Activated T-cell treated with anti-CD3 and anti-CD28 coated beads, Interleukin-2, amount 50 U/mL, for 48 hours (primary cell): ENCODE data around the gene TNNT3.
"Not testable (repeated sequence)": the region's sequence is repeated elsewhere in the genome, so short reads cannot be mapped to it uniquely, and the experiment has no call there.

Experiments used
- DNase-seq, 2 experiments: peaks; one replicate each; pipeline ENCODE4 v3.0.0-alpha.2; 2020

TNNT3 gene

DNA sequence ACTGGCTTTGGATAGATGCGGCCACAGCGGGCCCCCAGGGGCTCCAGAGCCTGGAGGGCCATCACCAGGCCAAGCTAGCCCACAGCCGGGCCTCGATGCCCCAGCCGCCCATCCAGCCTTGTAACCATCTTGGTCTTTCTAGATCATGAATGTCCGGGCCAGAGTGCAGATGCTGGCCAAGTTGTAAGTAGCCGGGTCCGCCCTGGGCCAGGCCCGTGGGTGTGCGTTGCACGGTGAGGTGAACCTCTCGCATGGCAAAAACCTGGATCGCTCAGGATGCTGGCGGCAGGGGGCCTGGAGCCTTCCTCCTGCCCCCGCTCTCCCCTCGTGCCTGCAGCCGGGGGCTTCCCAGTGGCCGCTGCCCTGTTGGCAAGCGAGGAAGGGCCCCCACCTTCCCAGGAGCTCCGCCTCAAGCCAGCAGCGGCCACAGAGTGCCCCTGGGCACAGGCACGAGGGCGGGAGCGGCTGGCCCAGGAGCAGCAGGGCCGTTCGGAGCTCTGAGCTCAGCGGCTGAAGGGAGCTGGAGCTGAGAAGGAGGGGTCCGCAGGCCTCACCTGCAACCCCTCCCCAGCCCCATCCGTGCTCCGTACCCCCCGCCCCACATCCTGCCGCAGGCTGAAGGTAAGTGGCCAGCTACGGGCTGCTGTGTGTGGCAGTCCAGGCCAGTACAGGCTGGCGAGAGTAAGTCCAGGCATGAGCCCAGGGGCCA, 16.7 kb downstream of the TNNT3 start:
- no peak for DNase-seq

- DNase-seq = no peak
Observed at GRCh38 chr11:1936781-1937615, 17.5 kb downstream of the TNNT3 start.

DNA sequence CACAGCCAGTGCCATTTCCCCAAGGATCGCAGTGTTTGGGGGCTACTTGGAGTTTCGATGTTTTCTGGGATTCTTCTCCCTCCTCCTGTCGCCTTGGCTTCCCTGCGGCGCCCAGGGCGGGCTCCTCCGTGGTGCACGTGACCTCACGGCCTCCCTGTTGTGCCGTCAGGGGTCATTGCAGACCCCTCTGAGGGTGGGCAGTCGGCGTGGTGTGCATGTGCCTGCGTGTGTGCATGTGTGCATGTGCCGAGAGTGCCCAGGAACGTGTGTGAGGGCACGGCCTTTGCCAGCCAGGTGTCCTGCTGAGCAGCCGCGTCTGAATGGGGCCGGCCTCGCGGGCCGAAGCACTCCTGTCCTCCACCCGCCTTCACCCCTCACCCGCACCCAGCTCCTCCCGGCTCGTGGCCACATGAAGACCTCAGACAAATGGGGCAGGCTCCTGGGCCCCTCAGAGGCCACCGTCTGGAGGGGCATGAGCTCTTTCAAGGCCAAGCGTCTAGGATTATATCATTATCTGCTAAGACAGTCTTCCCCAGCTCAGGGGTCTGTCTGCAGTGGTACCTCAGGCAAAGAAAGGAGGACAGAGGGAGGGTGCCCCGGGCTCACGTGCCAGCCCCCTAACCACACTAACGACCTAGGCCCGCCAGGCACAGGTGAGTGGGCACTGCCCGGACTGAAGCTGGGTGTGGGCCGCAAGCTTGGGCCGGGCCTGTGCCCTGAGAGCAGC, 18.3 kb downstream of the TNNT3 start:
- no peak for DNase-seq

- no peak for DNase-seq
Observed at GRCh38 chr11:1938343-1939005, 19.0 kb downstream of the TNNT3 start.

DNA sequence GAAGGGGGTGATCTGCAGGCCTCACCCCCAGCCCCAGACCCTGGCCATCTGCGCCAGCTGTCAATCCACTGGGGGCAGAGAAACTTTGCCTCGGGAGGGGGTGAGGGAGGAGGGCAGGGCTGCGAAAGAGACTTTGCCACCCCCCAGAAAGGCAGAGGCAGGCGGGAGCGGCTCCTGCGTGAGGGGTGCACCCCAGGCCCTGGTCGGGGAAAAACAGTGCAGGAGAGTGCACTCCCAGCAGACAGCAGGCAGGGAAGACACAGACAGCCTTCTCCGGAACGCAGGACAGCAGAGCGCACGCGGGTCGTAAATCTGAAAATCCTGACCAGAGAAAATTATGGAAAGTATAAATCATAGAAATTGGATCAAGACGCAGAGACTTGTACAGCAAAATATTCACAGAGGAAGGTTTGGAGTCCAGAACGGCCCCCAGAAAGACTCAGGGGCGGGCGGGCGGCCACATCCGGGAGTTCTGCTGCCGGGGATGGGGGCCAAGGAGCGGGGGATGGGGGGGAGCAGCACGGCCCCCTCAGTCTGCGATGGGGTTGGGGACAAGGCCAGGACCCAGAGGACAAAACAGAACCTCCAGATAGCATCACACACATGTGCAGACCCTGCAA, 19.6 kb downstream of the TNNT3 start:
- DNase-seq = no peak

GRCh38 chr11:1939788-1940187, 20.3 kb downstream of the TNNT3 start:
- not testable (repeated sequence) for DNase-seq

GRCh38 chr11:1942558-1943260, 23.2 kb downstream of the TNNT3 start:
- no peak for DNase-seq

GRCh38 chr11:1943576-1943975, 24.1 kb downstream of the TNNT3 start:
- no peak for DNase-seq

DNA sequence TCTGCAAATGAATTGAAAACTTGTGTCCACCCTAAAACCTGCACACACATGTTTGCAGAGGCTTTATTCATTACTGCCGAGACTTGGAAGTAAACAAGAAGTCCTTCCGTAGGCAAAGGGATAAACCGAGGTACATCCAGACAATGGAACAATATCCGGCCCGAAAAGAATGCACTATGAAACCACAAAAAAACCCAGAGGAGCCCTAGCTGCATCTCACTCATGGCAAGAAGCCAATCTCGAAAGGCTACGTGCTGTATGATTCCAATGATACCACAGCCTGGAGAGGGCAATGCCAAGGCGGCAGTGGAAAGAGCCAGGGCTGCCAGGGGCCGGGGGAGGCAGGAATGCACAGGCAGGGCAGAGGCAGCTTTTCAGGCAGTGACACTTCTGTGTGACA, 24.5 kb downstream of the TNNT3 start:
- no peak for DNase-seq

DNA sequence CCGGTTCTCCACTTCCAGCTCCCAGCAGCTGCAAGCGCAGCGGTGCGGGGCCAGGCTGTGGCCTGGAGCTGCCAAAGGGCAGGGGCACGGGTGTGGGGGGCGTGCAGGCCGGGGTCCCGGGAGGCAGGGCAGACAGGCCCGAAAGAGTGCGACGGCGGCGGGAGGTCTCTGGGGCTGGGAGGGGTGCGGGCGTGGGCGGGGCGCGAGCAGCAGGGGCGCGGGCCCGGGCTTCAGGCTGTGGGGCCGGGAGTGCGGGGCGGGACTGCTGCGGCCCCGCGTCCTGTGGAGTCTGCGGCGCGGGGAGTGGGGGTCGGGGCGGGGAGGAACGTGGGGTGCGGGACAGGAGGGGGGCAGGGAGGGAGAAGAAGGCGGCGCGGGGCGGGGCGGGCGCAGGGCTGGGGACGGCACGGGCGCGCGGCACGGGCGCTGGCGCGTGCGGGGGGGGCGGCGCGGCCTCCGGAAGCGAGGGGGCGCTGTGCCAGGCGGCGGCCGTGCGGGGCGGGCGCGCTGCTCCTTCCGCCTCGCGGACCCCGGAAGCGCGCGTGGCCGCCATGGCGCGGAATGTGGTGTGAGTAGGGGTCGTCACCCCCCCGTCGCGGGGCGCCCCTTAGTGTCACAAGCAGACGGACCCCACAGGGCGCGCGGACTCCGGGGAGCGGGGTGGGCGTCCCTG, 27.4 kb downstream of the TNNT3 start, which contains the start of gene MRPL23:
MRPL23 (plus strand) TSS at position 521 of the 673 bp plus-strand sequence; CDS start at position 552, 31 bp downstream.
- DNase-seq = no peak

- no peak for DNase-seq
Observed at GRCh38 chr11:1947592-1948237, 28.2 kb downstream of the TNNT3 start.

DNA sequence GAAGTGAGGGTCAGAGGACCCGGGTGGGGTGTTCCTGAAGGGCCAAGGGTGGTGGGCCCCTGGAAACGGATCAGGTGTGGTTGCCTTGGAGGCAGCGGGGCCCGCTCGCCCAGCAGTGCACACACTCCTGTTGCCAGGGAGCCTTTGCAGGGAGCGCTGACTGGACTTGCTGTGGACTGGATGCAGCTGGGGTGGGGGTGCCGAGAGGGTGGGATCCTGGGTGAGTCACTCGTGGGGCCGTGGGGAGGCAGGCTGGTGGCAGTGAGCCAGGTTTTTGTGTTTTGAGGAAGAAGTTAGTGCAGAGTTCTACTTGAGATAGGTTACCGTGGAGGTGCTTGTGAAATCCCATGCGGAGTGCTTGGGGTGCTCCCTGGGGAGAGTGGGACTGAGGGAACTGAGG, 28.9 kb downstream of the TNNT3 start:
- DNase-seq = no peak

DNA sequence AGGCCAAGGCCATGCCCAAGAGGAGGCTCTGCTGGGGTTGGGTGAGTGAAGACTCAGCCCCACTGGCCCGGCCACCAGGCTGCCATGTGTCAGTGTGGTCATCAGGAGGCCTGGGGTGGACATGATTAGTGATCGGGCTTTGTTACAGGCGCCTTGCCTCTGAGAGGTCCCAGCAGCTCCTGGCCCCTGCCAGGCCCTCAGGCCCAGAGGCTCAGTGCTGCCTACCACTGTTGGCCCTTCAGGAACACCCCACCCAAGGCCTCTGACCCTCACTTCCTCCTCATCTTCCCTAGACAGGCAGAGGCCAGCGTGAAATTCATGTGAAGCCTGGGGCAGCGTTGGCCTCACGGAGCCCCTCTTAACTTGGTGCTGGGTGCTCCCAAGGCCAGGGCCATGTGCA, 29.8 kb downstream of the TNNT3 start:
- no peak for DNase-seq

GRCh38 chr11:1949922-1950321, 30.4 kb downstream of the TNNT3 start:
- no peak for DNase-seq

- no peak for DNase-seq
Observed at GRCh38 chr11:1952806-1953482, 33.4 kb downstream of the TNNT3 start.

- DNase-seq = peak; percentile 25
Observed at GRCh38 chr11:1953489-1954266, 34.2 kb downstream of the TNNT3 start.

GRCh38 chr11:1958367-1958766, 38.9 kb downstream of the TNNT3 start:
- no peak for DNase-seq

DNA sequence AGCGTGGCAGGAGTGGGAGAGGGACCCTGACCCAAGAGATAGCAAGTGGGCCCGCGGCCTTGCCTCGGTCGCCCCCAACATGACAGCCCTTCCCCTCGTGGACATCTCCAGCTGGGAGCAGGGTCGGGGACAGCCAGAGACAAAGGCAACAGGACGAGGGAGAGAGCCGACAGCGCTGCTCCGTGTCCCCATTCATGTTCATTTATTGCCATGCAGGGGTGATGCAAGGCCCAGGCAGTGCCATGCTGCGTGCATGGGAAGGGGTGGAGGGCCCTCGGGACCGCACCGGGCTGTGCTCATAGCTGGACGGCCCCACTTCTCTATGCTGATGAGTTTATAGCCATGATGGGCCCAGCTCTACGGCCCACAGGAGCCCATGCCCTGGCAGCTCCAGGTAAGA, 40.3 kb downstream of the TNNT3 start:
- no peak for DNase-seq

DNA sequence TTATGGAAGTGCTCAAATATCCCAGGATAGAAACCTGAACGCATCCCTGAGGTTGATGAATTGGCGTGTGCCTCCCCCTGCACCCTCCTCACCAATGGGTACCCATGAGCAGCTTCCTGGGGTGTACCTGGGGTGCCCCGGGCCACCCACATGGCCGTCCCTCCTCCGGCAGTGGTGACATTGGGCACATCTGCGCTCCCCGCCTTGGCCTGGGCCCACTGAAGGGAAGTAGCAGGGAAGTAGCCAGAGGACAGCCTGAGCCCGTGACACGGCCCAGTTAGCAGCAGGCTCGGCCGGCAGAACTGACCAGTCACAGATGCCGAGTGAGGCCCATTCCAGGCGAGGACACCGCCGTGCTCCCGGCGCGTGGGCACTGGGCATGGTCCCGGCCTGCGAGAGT, 44.4 kb downstream of the TNNT3 start:
- DNase-seq = no peak
